HCT116 (cell line): ENCODE results near the gene DPH6.
A peak's percentile ranks its signal among the peaks of the same experiment; 100 is the strongest.

Source experiments
- CEBPB ChIP-seq: IDR thresholded peaks from 2 replicates; pipeline ENCODE4 v1.6.1; 2012; ENCODE audit warnings: low read depth
- EZH2 ChIP-seq: fragments of 200-600 bp; sonication (generic); IDR thresholded peaks from 2 replicates; pipeline ENCODE4 v1.6.1; 2017; ENCODE audit warnings: antibody characterized with exemption, mixed run types
- EZH2phosphoT487 ChIP-seq: fragments of 200-600 bp; IDR thresholded peaks from 2 replicates; pipeline ENCODE4 v1.6.1; 2018; ENCODE audit warnings: antibody characterized with exemption, borderline replicate concordance
- POLR2A ChIP-seq: IDR thresholded peaks from 2 replicates; pipeline ENCODE4 v1.7.0; 2011; ENCODE audit warnings: borderline replicate concordance; ENCODE audit not compliant: insufficient read depth, insufficient read length; ENCODE audit errors: extremely low read depth
- POLR2AphosphoS5 ChIP-seq: IDR thresholded peaks from 2 replicates; pipeline ENCODE4 v1.6.1; 2011; ENCODE audit warnings: mild to moderate bottlenecking, low read depth, low read length, moderate library complexity
- SIN3A ChIP-seq: IDR thresholded peaks from 2 replicates; pipeline ENCODE4 v1.6.1; 2012; ENCODE audit warnings: low read depth
- TF ChIP-seq, protein P1 (sequence below): IDR thresholded peaks from 2 replicates; pipeline ENCODE4 v1.6.1; 2011; ENCODE audit warnings: mild to moderate bottlenecking, low read length, moderate library complexity; ENCODE audit not compliant: insufficient replicate concordance; ENCODE audit errors: extremely low read depth
- TF ChIP-seq, protein P2 (sequence below), 3 experiments: fragments of 200-600 bp in 1 of 3; sonication (generic) in 1 of 3; IDR thresholded peaks in 2 of 3; conservative IDR thresholded peaks in 1 of 3; 2 replicates each; pipeline ENCODE4 v1.5.1; 2012 to 2017; ENCODE audit warnings: low read depth in 2 of 3, low read length in 2 of 3, antibody characterized with exemption in 1 of 3, borderline replicate concordance in 1 of 3, control low read depth in 1 of 3, mild to moderate bottlenecking in 1 of 3, mixed read lengths in 1 of 3, mixed run types in 1 of 3, moderate library complexity in 1 of 3; ENCODE audit not compliant: insufficient read depth in 1 of 3
- TF ChIP-seq, protein P3 (sequence below): IDR thresholded peaks from 2 replicates; pipeline ENCODE4 v1.6.1; 2012
- TF ChIP-seq, protein P4 (sequence below): IDR thresholded peaks from 2 replicates; pipeline ENCODE4 v1.6.1; 2012; ENCODE audit warnings: low read depth

DNA sequence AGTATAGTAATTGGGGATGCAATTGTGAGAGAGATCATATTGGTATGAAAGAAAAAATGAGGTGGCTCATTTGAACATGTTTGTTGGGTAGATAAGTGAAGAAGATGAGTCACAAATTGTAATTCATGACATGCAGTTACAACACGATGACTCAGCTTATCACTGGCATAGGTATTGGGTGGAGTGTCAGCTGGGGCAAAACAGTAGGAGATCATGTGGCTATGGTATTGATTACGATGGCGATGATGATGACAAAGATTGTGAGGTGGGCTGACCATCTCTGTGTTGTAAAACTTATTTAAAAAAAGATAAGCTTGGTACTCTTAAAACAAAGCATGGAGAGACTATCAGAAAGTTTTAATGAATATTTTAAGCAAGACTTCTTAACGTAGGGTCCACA is 11.6 kb upstream of the DPH6 start:
- TF ChIP-seq, protein P1, sequence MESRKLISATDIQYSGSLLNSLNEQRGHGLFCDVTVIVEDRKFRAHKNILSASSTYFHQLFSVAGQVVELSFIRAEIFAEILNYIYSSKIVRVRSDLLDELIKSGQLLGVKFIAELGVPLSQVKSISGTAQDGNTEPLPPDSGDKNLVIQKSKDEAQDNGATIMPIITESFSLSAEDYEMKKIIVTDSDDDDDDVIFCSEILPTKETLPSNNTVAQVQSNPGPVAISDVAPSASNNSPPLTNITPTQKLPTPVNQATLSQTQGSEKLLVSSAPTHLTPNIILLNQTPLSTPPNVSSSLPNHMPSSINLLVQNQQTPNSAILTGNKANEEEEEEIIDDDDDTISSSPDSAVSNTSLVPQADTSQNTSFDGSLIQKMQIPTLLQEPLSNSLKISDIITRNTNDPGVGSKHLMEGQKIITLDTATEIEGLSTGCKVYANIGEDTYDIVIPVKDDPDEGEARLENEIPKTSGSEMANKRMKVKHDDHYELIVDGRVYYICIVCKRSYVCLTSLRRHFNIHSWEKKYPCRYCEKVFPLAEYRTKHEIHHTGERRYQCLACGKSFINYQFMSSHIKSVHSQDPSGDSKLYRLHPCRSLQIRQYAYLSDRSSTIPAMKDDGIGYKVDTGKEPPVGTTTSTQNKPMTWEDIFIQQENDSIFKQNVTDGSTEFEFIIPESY: no peak
- TF ChIP-seq, protein P2, sequence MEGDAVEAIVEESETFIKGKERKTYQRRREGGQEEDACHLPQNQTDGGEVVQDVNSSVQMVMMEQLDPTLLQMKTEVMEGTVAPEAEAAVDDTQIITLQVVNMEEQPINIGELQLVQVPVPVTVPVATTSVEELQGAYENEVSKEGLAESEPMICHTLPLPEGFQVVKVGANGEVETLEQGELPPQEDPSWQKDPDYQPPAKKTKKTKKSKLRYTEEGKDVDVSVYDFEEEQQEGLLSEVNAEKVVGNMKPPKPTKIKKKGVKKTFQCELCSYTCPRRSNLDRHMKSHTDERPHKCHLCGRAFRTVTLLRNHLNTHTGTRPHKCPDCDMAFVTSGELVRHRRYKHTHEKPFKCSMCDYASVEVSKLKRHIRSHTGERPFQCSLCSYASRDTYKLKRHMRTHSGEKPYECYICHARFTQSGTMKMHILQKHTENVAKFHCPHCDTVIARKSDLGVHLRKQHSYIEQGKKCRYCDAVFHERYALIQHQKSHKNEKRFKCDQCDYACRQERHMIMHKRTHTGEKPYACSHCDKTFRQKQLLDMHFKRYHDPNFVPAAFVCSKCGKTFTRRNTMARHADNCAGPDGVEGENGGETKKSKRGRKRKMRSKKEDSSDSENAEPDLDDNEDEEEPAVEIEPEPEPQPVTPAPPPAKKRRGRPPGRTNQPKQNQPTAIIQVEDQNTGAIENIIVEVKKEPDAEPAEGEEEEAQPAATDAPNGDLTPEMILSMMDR (IDR thresholded peaks at IDR 0.05 in 2 of 3, conservative IDR thresholded peaks at IDR 0.05 in 1 of 3; ENCODE audit: borderline replicate concordance in 1 of 3, insufficient read depth in 1 of 3, low read depth in 2 of 3, low read length in 2 of 3): no peak
- TF ChIP-seq, protein P3, sequence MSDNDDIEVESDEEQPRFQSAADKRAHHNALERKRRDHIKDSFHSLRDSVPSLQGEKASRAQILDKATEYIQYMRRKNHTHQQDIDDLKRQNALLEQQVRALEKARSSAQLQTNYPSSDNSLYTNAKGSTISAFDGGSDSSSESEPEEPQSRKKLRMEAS: peak; percentile 35; the same call in 1 of the 2 replicates
- no peak for TF ChIP-seq EZH2phosphoT487
- peak; percentile 68 for TF ChIP-seq CEBPB
- TF ChIP-seq, protein P4, sequence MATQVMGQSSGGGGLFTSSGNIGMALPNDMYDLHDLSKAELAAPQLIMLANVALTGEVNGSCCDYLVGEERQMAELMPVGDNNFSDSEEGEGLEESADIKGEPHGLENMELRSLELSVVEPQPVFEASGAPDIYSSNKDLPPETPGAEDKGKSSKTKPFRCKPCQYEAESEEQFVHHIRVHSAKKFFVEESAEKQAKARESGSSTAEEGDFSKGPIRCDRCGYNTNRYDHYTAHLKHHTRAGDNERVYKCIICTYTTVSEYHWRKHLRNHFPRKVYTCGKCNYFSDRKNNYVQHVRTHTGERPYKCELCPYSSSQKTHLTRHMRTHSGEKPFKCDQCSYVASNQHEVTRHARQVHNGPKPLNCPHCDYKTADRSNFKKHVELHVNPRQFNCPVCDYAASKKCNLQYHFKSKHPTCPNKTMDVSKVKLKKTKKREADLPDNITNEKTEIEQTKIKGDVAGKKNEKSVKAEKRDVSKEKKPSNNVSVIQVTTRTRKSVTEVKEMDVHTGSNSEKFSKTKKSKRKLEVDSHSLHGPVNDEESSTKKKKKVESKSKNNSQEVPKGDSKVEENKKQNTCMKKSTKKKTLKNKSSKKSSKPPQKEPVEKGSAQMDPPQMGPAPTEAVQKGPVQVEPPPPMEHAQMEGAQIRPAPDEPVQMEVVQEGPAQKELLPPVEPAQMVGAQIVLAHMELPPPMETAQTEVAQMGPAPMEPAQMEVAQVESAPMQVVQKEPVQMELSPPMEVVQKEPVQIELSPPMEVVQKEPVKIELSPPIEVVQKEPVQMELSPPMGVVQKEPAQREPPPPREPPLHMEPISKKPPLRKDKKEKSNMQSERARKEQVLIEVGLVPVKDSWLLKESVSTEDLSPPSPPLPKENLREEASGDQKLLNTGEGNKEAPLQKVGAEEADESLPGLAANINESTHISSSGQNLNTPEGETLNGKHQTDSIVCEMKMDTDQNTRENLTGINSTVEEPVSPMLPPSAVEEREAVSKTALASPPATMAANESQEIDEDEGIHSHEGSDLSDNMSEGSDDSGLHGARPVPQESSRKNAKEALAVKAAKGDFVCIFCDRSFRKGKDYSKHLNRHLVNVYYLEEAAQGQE: no peak
- no peak for TF ChIP-seq POLR2A
- no peak for TF ChIP-seq EZH2
- TF ChIP-seq POLR2AphosphoS5: no peak
- 0 out of 2 replicates have a peak, but pooled peaks have one; percentile 31 for TF ChIP-seq SIN3A
